ENCODE measurements around the gene AKAP1.
A peak's percentile ranks its signal among the peaks of the same experiment; 100 is the strongest.

Gene AKAP1

DNA sequence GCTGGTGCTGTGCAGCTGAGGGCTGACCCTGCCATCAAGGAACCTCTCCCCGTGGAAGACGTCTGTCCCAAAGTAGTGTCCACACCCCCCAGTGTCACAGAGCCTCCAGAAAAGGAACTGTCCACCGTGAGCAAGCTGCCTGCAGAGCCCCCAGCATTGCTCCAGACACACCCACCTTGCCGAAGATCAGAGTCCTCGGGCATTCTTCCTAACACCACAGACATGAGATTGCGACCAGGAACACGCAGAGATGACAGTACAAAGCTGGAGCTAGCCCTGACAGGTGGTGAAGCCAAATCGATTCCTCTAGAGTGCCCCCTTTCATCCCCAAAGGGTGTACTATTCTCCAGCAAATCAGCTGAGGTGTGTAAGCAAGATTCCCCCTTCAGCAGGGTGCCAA lies 20.5 kb downstream of the AKAP1 start:
- no peak for DNase-seq (ENCODE audit: low read depth)

DNA sequence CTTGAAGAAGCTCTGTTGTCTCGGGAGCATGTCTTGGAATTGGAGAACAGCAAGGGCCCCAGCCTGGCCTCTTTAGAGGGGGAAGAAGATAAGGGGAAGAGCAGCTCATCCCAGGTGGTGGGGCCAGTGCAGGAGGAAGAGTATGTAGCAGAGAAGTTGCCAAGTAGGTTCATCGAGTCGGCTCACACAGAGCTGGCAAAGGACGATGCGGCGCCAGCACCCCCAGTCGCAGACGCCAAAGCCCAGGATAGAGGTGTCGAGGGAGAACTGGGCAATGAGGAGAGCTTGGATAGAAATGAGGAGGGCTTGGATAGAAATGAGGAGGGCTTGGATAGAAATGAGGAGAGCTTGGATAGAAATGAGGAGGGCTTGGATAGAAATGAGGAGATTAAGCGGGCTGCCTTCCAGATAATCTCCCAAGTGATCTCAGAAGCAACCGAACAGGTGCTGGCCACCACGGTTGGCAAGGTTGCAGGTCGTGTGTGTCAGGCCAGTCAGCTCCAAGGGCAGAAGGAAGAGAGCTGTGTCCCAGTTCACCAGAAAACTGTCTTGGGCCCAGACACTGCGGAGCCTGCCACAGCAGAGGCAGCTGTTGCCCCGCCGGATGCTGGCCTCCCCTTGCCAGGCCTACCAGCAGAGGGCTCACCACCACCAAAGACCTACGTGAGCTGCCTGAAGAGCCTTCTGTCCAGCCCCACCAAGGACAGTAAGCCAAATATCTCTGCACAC lies 21.2 kb downstream of the AKAP1 start:
- no peak for DNase-seq (ENCODE audit: low read depth)

DNA sequence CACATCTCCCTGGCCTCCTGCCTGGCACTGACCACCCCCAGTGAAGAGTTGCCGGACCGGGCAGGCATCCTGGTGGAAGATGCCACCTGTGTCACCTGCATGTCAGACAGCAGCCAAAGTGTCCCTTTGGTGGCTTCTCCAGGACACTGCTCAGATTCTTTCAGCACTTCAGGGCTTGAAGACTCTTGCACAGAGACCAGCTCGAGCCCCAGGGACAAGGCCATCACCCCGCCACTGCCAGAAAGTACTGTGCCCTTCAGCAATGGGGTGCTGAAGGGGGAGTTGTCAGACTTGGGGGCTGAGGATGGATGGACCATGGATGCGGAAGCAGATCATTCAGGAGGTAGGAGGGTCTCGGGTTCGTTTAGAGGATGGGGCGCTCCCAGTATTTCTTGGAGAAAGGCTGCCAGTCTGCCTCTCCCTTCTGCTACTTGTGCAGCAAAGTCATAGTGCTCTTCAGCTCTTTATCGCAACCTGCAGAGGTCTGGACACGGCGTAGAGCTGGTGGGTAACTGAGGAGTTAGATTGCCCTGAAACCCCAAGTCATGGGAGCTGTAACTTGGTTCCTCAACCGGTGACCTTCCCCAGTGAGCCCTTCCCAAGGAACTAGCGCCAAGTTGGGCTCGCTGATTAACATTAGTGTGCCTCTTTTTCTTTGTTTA lies 21.9 kb downstream of the AKAP1 start:
- no peak for DNase-seq (ENCODE audit: low read depth)

DNA sequence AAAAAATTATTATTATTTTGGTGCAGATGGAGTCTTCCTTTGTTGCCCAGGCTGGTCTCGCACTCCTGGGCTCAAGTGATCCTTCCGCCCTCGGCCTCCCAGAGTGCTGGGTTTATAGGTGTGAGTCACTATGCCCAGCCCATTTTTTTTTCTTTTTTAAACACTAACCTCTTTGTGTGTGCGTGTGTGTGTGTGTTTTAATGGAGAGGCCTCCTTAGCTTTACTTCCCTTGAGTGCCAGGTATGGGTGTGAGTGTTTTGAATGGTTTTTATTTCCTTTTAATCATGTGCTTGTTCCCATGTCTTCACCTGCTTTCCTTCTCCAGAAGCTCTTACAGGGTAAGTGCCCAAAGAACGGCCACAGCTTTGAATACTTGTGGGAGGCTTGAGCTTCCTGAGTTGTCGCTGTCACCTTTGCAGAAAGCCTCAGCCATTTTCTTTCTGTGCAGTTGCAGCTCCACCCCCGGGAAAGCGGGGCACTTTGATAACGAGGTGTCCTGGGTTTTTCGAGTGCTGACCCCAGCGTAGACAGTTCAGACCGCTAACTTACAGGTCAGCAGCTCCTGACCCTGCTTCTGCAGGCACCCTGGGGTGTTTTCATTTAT lies 22.6 kb downstream of the AKAP1 start:
- no peak for DNase-seq (ENCODE audit: low read depth)

DNA sequence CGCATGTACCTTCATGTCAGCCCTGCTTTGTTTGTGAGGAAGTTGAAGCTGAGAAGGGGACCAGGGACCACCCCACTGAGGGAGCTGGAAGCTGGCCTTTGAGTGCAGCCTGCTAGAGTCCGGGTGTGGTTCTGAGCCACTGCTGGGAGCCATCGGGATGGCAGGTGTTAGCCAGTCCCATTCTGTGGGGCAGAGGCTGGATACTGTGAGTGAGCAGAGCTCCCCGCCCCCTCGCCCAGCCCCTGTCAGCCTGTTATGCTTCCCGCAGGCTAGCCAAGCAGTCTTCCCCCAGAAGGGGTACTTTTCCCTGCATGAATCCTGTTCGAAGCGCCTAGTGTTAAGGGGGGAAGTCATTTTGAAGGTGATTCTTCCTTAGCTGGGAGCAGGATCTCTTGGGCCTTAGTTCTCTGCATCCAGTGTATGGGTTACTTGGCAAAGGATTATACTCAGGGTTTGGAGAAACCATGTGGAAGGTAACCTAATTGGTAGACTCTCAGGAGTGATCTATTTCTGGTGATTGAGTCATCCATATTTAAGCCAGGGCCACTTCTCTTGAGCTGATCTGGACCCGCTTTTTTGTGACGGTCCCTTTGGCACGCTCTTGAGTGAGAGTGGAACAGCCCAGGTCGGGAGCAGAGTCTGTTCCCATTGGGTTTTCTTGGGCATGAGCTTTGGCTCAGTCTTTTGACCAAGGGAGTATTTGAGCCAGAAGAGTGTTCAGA lies 23.8 kb downstream of the AKAP1 start:
- no peak for DNase-seq (ENCODE audit: low read depth)

DNA sequence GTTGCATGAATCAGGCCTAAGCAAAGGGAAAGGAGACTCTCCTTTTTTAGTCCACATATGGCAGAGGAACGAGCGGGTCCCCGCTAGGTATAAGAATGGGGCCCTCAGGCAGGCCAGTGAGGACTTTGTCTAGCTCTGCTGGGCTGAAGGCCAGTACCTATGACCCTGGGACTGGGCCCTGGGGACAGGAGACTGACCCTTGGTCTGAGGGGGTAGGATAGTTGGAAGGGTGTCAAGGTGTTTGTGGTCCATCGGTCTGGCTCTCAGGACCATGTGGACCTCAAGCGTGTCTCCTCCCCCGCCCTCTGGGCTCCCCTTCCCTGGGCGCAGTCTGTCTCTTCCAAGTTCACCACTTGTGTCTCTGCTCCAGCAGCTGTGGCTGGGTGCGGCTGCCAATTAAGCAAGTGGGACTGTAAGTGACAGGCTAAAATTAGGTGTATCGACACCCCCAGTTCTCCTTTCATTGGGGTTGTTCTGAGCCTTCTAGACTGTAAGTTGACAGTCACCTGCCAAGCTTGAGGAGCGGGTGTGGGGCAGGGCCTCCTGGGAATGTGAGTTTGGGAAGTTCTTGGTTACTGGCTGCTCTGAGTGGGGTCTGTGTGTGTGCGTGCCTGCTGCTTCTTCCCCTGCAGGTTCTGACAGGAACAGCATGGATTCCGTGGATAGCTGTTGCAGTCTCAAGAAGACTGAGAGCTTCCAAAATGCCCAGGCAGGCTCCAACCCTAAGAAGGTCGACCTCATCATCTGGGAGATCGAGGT lies 24.5 kb downstream of the AKAP1 start:
- no peak for DNase-seq (ENCODE audit: low read depth)

DNA sequence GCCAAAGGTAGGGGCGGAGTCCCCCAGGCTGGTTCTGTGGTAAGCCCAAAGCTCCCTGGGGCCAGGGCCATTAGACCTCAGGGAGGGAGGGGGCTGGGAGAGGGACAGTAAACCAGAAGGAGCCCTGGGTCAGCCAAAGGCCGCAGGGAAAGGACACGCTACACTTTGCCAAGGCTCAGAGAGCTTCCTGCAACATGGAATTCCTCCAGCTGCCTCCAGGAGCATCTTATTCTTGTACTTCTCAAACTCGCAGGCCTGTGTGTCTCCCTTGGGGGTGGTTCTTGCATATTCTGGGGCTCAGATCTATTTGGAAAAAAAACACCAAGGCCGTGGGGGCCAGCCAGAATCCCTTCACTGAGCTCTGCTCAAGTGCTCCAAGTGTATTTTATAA lies 25.1 kb downstream of the AKAP1 start:
- no peak for DNase-seq (ENCODE audit: low read depth)

DNA sequence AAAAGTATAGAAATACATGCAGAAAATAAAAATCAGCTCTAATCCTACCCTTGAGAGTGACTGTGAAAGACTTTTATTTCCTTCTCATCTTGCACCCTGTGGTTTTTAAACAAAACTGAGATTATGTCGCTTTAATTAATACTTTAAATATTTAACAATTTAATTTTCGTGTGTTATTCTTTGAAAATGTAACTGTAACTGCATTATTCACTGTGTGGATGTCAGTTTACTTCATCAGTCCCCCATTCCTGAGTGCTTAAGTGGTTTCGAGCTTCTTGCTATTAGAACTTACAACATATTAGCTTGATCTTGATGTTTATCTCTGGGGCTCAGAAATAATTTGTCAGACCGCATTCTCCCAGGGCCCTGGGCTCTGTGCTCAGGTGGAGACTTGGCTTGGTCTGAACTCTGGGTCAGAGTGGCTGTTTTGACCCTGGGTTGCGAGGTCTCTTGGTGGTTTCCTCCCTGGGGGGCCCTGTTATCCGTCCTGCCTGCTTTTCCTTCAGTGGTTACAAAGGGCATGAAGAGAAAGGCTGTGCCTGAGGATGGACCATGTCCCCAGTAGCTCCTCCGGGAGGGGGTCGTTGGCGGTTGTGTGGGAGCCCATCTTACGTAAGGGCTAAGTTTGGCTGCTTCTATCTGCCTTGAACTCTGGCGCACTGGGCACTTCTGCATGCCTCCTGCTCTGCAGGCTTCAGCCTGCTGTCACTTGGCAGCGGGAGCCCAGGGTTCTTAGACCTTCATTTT lies 25.7 kb downstream of the AKAP1 start:
- no peak for DNase-seq (ENCODE audit: low read depth)

DNA sequence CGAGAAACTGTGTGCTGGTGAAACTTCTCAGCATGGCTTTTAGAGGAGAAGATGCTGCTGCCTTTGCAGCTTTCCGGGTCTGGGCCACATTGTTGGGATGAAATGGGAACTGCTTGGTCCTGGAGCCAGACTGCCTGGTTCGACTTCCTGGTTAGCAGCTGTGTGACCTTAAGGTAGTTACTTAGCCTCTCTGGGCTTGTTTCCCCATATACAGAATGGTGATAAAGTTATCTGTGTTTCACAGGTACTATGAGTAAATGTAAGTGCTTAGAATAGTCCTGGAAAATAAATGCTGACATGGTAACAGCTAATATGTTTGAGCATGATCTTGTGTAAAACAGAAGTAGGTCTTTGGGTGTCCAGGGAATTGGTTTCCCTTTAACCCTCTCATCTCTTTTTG lies 26.3 kb downstream of the AKAP1 start:
- no peak for DNase-seq (ENCODE audit: low read depth)

DNA sequence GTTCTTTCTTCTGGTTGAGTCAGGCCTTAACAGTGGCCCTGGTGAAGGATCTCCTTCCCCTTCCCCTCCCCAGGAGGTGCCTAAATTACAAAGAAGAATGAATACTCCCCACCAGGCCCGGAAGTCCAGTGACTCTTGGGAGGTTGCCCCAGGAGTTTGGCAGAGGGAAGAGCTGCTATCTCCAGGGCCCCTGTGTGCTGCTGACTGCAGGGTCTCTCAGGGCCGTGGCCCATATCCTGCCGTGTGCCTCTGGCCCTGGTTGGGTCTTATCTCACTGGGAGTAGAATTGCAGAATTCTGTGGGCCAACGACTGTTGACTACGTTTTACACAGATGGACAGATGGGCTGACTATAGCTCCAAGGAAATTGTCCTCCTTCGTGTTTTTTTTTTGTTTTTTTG lies 28.0 kb downstream of the AKAP1 start:
- no peak for DNase-seq (ENCODE audit: low read depth)

DNA sequence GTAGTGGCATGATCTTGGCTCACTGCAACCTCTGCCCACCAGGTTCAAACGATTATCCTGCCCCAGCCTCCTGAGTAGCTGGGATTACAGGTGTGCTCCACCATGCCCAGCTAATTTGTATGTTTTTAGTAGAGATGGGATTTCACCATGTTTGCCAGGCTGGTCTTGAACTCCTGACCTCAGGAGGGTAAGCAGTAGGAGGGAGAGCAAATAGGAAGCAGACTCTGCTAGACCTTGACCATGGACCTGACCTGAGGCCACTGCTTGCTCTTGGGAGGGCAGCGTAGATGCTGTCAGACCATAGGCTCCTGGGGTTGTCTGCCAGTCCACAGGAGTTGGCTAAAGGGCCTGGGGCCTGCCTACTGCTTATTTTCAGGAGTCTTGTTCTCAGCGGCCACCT lies 28.6 kb downstream of the AKAP1 start:
- DNase-seq (ENCODE audit: low read depth): no peak

DNA sequence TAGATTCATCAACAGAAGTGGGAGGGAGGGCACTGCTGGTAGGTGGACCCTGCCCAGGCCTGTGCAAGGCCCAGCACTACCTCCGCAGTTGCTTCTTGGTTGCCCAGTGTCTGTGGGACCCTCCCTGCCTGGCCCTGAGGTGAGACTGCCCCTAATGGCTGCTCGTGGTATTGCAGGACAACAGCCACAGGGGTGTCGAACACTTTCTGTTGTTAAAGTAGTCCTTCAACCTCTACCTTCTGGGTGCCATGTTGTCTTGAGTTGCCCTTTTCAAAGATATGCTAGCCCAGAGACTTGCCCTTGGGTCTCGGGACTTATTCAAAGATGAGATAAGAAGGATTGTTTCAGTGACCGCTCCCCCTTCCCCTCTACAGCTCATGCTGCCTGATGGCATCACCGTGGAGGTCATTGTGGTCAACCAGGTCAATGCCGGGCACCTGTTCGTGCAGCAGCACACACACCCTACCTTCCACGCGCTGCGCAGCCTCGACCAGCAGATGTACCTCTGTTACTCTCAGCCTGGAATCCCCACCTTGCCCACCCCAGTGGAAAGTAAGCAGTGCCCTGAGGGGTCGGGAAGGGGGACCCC lies 29.1 kb downstream of the AKAP1 start:
- DNase-seq (ENCODE audit: low read depth): peak; percentile 50

DNA sequence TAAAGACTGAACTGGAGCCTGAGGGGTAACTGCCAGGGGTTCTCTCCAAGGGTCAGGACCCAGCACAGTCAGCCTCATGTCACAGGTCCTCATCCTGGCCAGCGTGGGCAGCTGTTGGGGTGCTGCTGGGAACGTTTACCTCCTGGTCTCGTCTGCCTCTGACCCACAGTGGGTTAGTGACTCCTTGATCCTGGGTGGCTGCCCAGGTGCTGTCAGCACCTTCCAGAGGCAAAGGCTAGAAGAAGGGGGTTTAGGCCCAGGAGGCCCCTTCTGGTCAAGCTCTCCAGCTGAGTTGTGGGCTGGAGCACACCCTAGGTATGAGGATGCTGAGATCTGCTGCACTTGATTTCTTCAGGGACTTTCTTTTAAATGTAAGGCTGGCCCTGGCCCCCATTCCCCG lies 30.3 kb downstream of the AKAP1 start:
- DNase-seq (ENCODE audit: low read depth): no peak

DNA sequence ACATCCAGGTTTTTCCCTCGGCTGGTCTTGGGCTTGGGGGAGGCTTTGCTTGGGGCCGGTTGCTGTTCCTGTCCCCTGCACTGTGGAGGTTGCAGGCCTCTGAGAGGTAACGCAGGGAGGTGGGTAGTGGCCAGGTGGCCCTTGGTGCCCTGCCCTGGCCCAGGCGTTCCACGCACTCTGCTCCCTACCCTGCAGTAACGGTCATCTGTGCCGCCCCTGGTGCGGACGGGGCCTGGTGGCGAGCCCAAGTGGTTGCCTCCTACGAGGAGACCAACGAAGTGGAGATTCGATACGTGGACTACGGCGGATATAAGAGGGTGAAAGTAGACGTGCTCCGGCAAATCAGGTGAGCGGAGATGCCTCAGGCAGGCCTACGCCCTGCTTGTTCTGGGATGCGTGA lies 30.9 kb downstream of the AKAP1 start:
- DNase-seq (ENCODE audit: low read depth): no peak

DNA sequence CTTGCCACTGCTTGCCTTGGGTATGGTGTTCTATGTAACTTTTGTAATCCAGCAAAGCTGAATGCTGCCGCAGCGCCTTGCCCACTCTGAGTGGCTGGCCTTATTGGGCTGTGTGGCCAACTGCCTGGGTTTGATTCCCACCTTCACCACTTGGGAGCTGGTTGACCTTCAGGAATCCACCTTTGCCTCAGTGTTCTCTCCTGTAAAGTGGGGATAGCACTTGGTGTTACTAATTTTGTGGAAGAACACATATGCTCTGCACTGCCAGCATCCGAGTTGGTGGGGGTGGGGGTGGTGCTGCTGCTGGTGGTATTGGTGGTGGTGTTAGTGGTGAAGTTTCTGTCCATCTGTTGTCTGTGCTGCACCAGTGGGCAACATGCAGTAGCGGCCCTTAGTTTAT lies 32.8 kb downstream of the AKAP1 start:
- DNase-seq (ENCODE audit: low read depth): no peak

DNA sequence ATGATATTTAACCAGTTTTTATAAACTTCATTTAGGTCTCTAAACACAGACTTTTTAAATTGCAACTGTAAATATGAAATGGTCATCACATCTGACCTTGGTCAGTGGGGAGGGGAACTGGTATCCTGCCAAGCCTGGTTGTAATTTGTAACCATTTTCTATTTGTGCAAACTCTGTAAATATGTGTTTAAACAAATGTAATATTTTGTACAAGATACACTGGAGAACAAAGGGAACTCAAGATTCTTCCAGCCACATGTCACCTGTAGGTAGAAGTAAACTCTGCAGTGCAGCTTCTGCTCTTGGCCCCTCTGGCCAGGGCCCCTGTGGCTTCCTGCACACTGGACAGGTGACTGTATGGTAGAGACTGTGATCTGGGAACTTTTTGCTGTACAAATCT lies 35.8 kb downstream of the AKAP1 start:
- no peak for DNase-seq (ENCODE audit: low read depth)

DNA sequence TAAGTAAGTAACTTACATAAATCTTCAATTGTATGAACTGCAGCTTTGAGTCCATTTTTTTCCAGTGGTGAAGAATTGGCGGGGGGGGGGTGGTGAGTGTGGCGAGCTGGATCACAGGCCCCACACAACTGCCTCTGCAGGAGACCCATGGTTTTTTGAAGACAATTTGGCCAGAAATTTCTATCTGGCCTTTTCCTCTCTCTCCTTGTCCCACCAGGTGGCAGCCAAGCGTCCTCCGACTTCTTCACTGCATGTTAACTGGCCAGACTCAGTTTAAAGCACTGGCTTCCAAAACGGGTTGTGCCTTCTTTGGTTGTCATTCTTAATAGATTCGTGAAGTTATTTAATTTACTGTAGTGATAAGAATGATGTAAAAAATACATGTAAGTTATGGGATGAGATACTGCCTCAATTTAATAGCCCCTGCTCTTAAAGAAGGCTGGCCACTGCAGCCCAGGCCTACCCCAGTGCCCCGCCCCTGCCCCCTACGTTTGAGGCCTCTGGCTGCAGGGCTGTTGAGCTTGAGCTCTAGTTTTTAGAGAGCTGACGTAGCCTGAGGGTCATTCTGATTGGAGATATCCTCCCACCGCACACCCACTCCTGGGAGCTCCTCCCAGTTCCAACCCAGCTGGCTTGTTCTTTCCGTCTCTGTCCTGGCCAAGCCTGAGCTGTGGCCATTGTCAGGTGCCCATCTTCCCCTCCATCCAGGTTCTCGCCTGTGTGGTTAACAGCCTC lies 36.4 kb downstream of the AKAP1 start:
- DNase-seq (ENCODE audit: low read depth): no peak

DNA sequence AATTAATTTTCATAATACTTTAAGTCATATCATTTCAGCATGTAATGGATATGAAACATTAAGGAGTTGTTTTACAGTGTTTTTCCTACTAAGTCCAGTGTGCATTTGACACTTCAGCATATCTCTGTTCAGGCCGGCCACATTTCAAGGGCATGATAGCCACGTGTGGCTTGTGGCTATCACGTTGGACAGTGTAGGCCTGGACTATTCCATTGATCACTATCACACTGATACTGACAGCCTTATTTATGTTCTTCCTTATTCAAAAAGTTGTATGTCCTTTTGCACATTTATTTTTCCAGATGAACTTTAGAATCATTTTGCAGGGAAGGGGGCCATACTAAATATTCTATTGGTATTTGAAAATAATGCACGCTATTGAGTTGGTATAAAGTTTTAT lies 39.0 kb downstream of the AKAP1 start:
- DNase-seq (ENCODE audit: low read depth): no peak

DNA sequence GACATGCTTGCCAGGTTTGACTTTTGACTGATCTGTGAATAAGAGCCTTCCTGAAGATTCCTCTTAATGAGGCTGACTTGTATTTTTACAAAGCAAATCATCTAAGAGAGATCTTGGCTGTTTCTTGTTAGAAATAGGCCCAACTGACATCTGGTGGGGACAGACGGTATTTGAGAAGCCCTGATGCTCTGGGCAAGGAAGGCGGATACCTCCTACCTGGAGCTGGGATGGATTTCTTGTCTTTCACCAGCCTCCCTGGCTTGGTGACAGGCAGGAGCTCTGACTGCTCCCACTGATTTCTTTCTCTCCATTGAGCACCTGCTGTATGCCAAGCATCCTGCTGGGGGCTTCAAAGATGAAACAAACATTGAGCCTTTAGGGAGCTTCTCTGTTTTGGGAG lies 40.4 kb downstream of the AKAP1 start:
- no peak for DNase-seq (ENCODE audit: low read depth)

DNA sequence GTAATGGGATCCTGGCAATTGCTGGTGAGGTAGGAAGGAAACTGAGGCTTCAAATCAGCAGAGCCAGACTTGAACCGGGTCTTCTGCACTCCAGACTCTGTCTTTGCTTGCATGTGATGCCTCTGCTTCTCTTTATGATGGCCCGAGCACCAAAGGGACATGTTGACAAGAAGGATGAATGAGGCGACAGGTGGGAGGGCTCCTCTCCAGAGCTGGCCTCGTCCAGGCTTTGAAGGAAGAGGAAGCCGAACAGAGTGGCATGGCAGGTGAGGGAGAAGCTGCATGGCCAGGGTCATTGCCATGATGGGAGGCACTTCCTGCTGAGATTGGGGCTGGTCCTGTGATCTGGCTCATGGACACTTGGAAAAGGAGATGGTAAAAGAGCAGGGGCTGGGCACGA lies 40.8 kb downstream of the AKAP1 start:
- no peak for DNase-seq (ENCODE audit: low read depth)
